GM10266 (cell line): ENCODE measurements around the gene KRTAP10-4.

Experiments used
- DNase-seq: peaks from one replicate; pipeline ENCODE4 v3.0.0; 2012; ENCODE audit errors: extremely low spot score
- TF ChIP-seq, protein P1 (sequence below): IDR thresholded peaks from 2 replicates; pipeline ENCODE4 v1.5.1; 2012; ENCODE audit warnings: mild to moderate bottlenecking, low read depth; ENCODE audit not compliant: control insufficient read depth, insufficient read depth; ENCODE audit errors: missing control alignments

Gene KRTAP10-4

DNA sequence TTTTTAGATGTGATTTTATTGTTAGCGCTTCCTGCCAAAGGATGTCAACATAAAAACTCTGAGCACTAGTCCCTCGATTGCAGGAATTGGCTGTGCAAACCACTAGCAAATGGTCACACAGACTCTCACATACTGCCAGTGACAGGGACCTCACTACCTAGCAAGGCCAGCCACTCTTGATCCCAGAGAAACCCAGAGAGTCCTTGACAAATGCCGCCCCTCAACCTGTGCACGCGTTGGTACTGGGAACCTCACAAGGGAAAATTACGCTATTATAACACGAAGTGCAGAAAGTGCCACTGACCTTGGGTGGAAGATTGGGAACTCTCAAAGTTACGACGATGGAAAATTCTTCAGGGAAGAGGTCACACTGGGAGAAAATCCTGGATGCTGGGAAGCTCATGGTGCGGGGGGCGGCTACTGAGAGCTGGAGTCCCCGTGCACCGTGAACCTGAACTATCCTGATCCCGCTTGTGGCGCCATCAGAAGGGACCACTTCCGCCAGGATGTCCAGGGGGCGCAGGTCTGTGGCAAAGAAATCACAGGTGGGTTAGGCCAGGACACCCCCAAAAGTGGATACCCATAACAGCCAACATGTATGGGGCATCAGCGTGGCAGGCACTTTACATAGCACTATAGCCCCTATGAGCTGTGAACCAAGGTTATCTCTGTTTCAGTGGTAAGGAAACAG is 5.9 kb upstream of the KRTAP10-4 start:
- DNase-seq: no peak
- TF ChIP-seq, protein P1, sequence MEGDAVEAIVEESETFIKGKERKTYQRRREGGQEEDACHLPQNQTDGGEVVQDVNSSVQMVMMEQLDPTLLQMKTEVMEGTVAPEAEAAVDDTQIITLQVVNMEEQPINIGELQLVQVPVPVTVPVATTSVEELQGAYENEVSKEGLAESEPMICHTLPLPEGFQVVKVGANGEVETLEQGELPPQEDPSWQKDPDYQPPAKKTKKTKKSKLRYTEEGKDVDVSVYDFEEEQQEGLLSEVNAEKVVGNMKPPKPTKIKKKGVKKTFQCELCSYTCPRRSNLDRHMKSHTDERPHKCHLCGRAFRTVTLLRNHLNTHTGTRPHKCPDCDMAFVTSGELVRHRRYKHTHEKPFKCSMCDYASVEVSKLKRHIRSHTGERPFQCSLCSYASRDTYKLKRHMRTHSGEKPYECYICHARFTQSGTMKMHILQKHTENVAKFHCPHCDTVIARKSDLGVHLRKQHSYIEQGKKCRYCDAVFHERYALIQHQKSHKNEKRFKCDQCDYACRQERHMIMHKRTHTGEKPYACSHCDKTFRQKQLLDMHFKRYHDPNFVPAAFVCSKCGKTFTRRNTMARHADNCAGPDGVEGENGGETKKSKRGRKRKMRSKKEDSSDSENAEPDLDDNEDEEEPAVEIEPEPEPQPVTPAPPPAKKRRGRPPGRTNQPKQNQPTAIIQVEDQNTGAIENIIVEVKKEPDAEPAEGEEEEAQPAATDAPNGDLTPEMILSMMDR: no peak

DNA sequence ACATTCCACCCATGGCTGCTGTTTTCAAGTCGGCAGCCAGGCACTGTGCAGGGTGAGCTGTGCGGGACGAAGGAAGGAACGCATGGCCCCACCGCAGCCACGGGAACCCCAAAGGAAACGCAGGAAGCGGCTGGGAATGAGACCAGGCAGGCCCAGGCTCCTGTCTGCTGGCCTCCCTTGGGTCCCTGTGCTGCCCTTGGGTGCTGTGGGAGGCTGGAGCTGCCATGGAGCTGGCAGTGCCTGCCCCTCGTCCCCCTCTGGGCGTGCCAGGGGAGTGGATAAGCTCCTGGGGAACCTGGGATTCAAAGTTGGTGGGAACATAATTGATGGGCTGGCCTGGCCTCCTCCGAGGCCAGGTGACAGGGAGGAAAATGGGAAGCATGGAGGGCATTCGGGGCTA is 5.3 kb upstream of the KRTAP10-4 start:
- TF ChIP-seq, protein P1: no peak
- DNase-seq: no peak

DNA sequence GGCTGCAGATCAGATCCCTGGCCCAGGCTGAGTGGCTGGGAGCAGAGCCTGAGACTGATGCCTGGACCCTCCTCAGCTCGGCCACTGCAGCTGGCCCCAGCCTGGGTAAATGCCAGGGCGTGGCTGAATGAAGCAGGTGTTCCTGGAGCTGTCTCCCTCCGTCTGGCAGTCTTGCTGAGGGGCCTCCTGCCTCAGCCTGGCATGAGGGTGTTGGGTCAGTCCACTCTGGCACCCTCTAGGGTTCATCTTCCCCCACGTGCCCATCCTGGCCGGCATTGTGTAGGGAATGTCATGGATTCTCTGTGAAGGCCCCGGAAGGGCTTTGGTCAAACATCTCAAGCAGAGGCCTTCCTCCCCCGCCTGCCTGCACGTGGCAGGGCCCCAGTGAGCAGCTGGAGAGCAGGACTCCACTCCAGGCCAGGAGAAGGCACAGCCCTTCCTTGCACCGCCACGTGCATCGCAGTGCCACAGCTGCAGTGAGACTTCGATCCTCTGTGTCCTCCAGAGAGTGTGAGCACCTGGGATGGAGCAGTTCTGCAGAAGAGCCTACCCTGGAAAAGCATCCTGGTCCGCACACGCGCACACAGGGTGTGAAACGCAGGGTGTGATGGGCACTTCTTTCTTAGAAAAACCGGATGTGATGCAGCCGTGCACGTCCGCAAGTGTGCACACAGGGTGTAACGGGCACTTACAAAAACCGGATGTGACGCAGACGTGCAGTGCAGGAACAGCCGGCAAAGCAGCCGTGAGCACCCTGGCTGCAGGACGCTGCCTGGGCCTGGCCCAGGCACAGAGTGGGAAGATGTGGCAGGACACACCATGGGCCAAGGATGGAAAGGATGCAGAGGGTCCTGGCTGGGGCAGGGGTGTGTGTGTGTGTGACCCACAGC is 4.6 kb upstream of the KRTAP10-4 start:
- no peak for DNase-seq
- TF ChIP-seq, protein P1: no peak

DNA sequence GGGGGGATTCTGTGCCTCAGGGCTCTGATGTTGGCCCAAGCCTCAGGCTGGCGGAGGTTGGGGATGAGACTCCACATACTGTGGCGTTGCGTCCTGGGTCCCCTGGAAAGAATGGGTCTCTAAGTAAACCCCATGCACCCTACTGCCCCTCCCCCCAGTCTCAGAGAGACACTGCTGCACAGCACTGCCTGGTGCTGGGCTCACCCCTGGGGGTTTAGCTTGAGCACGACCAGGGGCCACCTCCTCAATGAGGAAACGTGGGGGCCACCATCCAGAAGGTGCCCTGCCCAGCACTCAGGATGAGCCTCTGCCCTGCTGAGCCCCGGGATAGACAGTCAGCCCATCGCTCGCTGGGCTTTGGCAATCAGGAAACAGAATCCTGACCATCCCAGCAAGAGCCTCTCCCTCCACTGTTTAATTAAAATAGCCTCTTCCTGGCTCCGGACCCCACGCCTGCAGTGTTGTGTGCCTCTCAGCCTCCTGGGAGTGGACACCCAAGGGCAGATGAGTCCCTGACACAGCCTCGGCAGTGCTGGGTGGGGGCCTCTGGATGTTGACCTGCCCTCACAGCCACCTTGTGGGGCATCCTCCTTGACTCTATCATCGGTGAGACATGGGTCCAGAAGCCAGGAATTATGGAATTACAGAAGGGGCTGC is 3.5 kb upstream of the KRTAP10-4 start:
- no peak for DNase-seq
- TF ChIP-seq, protein P1: no peak

DNA sequence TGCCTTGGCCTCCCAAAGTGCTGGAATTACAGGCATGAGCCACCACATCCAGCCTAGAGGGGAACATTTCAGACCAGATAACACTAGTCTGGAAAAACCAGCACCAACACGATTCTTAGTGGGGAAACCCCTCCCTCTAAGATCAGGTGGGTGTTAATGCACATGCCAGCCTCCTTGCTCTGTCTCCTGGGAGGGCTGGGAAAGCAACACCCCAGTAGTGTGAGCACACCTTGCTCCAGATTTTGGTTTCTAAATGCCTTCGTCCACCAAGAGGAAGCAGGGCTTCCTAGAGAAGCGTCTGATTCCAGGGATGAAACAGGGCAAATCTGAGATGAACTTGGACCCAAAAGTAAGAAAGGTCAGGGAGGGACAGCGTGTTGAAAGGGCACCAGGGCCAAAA is 2.2 kb upstream of the KRTAP10-4 start:
- TF ChIP-seq, protein P1: no peak
- no peak for DNase-seq

DNA sequence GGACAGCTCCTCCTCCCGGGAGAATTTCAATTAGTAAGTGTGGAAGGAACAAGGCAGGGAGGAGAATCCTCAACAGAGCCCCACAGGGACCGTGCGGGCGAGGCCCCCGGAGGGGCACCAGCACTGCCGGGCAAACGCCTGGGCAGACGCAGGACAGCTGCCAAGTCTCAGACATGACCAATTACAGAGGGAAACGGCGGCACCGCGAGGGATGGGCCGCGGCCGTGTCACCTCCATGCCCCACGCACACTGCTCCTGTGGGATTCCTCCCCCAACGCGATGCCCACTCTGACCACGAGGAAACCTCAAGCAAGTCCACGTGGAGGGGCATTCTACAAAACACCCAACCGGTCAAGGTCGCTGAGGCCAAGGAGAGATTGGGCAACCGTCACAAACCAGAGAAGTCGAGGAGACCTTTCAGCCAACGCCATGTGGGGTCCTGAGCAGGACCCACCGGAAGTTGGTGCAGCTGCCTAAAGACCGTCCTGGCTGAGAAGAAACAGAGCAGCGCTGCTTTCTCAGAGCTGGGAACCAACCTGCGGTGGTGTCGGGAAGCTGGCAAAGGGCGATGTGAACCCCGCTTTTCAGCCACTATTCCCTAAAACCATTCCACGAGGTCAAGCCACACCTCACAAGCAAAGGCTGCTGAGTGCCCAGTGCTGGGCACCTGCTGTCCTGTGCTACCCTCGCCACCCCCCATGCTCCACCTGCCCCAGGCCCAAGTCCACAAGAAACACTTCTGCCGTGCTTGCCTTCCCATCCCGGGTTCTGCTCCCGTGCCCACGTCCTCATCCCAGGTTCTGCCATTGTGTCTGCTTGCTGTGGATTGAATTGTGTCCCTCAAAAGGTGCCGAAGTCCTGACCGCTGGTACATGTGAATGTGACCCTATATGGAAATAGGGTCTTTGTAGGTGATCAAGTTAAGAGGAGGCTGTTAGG is 1.4 kb upstream of the KRTAP10-4 start:
- DNase-seq: no peak
- TF ChIP-seq, protein P1: no peak
